ENCODE data around the gene PAPPA2. TPM values are rescaled to one million over a fixed set of nuclear protein-coding genes. Genes with fewer than 3 reads are reported as not detected.

Gene PAPPA2
- total and polyA plus RNA-seq, 2 of the 4 experiments (the other 2 are of a cell fraction), result 0.10 to 0.18 TPM

GRCh38 chr1:176612791-176613190 lies 149.8 kb downstream of the PAPPA2 start:
- Histone ChIP-seq H3K9me3 (ENCODE audit: control insufficient read depth, insufficient read depth, low read length) (0 out of 2 replicates have a peak, but pooled peaks cover 2% of the 10 kb centered on the region), H2AK9ac (replicated peaks; ENCODE audit: low read depth, low read length, poor library complexity) (no peak overlapping the region), H2AK5ac (ENCODE audit: low read depth, low read length) (no peak overlapping the region), H3K36me3 (ENCODE audit: control insufficient read depth, insufficient read depth, low read length) (no peaks in the 10 kb centered on the region), H3K27me3 (ENCODE audit: control insufficient read depth, insufficient read depth, low read length) (no peaks in the 10 kb centered on the region), H3K9me1 (ENCODE audit: insufficient read depth, low read length) (no peaks in the 10 kb centered on the region), H4K91ac (ENCODE audit: insufficient read depth, low read depth, low read length) (no peak overlapping the region), H3K56ac (ENCODE audit: extremely low read depth, insufficient read depth, low read length) (no peak overlapping the region), H2BK5ac (ENCODE audit: low read depth, low read length, poor library complexity, severe bottlenecking) (no peak overlapping the region), H3K4me3 (ENCODE audit: insufficient read depth, low read depth, low read length) (no peak overlapping the region), H2BK120ac (ENCODE audit: low read depth, low read length) (no peak overlapping the region), H4K8ac (ENCODE audit: low read depth in 2 of 2, low read length in 2 of 2) (no peak overlapping the region), H3K14ac (replicated peaks; ENCODE audit: low read depth, low read length) (no peak overlapping the region), H3K79me1 (ENCODE audit: low read depth in 1 of 2, low read length in 2 of 2) (no peaks in the 10 kb centered on the region), H3K4me2 (ENCODE audit: low read depth, low read length) (no peak overlapping the region), H4K5ac (ENCODE audit: low read depth, low read length) (no peak overlapping the region), H3K23ac (ENCODE audit: low read depth, low read length) (no peak overlapping the region), H3K27ac (ENCODE audit: insufficient read depth, low read length) (no peak overlapping the region), H3K4ac (ENCODE audit: low read depth, low read length) (no peak overlapping the region), H3K9ac (ENCODE audit: low read depth, low read length) (no peak overlapping the region), H3K18ac (ENCODE audit: low read depth, low read length) (no peak overlapping the region), H3K4me1 (ENCODE audit: control insufficient read depth, insufficient read depth, low read length) (no peaks in the 10 kb centered on the region), H4K20me1 (ENCODE audit: insufficient read depth, low read length) (no peaks in the 10 kb centered on the region), H2BK20ac (ENCODE audit: low read depth, low read length) (no peak overlapping the region), H2BK15ac (ENCODE audit: low read depth, low read length) (no peak overlapping the region), H2AFZ (replicated peaks; ENCODE audit: low read length, poor library complexity) (no peak overlapping the region)
- DNase-seq, result no peak
- 24% methylated on average over 2 of the region's 4 CpGs; no CpG with 5 or more reads in 1 of the 2 experiments for WGBS, 2 experiments (ENCODE audit: extremely low coverage in 2 of 2, insufficient read length in 1 of 2)
- no peak for ATAC-seq (ENCODE audit: low read depth)
- intact Hi-C loops (cut with micrococcal nuclease) (no loop called here), in situ Hi-C loops (cut with MboI; ENCODE audit: low sequenced_read_pairs) (no loop called here), dilution Hi-C loops (cut with HindIII; ENCODE audit: low sequenced_read_pairs, unreplicated experiment) (no loop called here)
- no peak for TF ChIP-seq RCOR1 (IDR thresholded peaks at IDR 0.05; ENCODE audit: insufficient replicate concordance, low read length)
- TF ChIP-seq MXI1 (IDR thresholded peaks at IDR 0.05; ENCODE audit: borderline replicate concordance, low read depth, low read length), result no peak
- no peak for TF ChIP-seq RFX5 (IDR thresholded peaks at IDR 0.05; ENCODE audit: low read depth, low read length)
- TF ChIP-seq CEBPB (IDR thresholded peaks at IDR 0.05; ENCODE audit: low read depth, low read length), result no peak
- TF ChIP-seq POLR2A (IDR thresholded peaks at IDR 0.05; ENCODE audit: low read depth, low read length), result no peak
- TF ChIP-seq MAFK (IDR thresholded peaks at IDR 0.05; ENCODE audit: low read depth, low read length), result no peak
- no peak for TF ChIP-seq BHLHE40 (IDR thresholded peaks at IDR 0.05; ENCODE audit: low read depth, low read length)
- TF ChIP-seq FOS (IDR thresholded peaks at IDR 0.05; ENCODE audit: low read depth, low read length), result no peak
- no peak for TF ChIP-seq MAZ (IDR thresholded peaks at IDR 0.05; ENCODE audit: borderline replicate concordance, low read depth, low read length)
- no peak for TF ChIP-seq SMC3 (IDR thresholded peaks at IDR 0.05; ENCODE audit: low read depth, low read length)
- CTCF ChIA-PET, result no interaction called here
- POLR2A ChIA-PET (ENCODE audit: unreplicated experiment), result no interaction called here
- no TSS peak for BruUV-seq (replicated peaks)
